T-helper 1 cell treated with Interleukin-12 subunit alpha and Interleukin-12 subunit beta and Interleukin-4 antibody, amounts not matched to agents 30 ng/mL and 1 ng/mL, for 36 hours (primary cell): ENCODE measurements around the gene MS4A13. TPM values are rescaled to one million over a fixed set of nuclear protein-coding genes. Genes with fewer than 3 reads are reported as not detected.
"Not testable (repeated sequence)": the region's sequence is repeated elsewhere in the genome, so short reads cannot be mapped to it uniquely, and the experiment has no call there.

Source experiments
- intact Hi-C: fragments of 100-400 bp; cut with micrococcal nuclease; formaldehyde crosslinking; loops from one replicate; pipeline ENCODE4 v1.15.1; 2024
- total RNA-seq: library from RNA; stranded (reverse); gene quantifications from 2 replicates; pipeline ENCODE4 v1.2.3, GENCODE V29; 2022

MS4A13 gene, protein sequence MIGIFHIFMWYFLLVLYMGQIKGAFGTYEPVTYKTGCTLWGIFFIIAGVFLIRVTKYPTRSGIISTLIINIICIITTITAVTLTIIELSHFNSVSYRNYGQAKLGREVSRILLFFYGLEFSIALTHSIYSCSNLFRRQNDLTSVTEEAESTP
- not detected in 2 replicates for total RNA-seq

DNA sequence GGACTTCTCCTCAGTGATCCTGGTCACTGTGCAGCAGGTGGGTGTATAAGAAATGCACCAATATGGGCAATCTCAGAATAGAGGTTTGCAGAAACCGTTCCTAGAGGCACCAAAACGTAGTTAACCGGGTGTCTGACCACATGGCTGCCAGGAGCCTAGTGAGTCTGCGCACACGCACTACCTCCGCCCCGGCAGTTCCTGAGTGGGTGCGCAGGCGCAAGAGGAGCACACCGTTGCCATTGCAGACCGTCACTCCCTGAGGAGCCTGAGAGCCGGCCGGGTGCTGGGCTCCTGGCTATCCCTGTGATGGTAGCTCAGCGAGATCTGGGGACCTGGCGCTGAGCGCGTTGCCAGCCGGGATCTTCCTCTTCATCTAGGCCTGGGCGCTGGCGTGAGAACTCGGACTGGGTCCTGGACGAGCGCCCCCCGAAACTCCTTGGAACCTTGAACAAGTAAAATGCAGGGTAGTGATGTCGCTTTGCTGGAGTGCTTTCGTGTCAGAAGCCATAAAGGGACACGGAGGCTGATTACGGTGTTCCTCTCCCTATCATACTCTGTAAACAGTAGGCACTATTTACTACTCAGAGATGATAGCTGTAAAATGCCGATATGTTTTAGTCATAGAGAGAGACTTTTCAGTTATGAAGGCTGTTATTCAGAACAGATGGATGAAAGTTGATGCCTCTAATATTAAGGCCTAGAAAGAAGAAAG is at the start of gene MS4A13:
Gene MS4A13 (plus strand): TSS at position 249 of the 712 bp plus-strand sequence. CDS start 2,692 bp downstream, outside the sequence.
- intact Hi-C loops = no loop called here

DNA sequence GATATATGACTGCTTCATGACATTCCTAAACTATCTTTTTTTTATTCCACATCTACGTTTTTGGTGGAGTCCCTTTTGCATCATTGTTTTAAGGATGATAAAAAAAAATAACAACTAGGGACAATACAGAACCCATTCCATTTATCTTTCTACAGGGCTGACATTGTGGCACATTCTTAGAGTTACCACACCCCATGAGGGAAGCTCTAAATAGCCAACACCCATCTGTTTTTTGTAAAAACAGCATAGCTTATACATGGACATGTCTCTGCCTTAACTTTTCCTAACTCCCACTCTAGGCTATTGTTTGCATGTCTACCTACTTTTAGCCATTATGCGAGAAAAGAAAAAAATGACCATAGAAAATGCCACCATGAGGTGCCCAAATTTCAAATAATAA is 46.4 kb upstream of the MS4A13 start:
- intact Hi-C loops = no loop called here

DNA sequence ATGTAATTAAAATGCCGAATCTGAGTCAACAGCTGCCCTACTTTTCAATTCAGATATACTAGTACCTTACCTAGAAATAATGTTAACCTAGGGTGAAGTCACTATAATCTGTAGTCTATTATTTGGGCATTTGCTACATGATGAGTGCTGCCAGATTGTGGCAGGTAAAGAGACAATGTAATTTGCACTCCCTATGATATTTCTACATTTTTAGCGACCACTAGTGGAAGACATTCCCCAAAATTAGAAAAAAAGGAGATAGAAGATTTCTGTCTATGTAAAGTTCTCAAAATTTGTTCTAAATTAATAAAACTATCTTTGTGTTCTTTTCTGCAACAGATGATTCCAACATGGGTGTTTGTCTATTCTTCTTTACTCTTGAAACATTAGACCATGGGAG is 45.5 kb upstream of the MS4A13 start:
- intact Hi-C loops = no loop called here

DNA sequence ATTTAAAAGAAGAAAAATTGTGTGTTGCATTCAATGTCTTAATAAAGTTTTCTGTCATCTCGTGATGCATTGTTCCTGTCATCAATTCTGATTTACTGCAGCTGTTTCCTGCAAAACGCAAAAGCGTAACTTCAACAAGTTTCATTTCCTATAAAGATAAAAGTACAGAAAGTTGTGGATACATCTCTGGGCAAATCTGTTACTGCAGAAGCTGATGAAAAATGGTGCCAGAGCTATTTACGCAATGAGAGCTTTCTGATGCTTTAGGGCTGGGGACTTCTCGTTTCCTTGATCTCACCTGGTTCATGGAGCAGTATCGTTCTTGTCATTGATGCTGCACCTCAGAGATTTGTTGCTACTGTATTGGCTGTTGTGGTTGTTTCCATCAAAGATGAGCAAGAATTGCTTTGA is 38.2 kb upstream of the MS4A13 start:
- intact Hi-C loops = no loop called here

DNA sequence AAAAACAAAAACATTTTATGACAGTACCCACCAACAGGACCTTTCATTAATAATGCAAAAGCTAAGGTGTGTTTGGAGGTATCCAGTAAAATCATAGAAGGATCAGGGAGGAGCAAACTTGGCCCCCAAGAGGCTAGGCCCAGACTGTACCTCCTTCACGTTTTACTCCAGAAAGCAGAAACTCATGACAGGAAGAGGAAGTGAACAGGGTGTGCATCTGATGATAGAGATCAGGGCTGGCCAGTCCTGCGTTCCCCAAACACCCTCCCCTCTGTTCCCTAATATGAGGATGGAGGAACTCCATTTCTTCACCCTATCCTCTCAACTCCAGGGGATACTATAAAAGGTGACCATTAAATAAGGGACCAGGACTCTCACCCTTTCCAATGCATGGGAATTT is 32.8 kb upstream of the MS4A13 start:
- intact Hi-C loops = no loop called here

DNA sequence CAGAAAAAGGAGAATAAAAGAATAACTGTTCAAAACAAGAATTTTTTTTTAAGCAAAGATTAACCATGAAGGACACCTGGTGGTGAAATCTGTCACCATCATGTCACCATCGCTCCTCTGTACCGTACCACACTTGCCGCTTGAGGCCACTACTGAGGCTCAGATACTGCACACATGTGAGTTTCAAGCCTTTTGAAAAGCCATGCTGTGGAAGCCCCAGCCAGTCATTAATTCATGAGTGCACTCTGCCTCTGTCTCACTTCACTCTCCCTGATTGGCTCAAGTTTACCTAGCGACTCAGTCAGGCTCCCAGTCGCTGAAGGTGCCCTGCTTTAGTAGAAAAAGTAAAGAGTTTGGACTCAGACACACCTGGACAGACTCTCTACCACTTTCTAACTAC is 29.2 kb upstream of the MS4A13 start:
- intact Hi-C loops = loop anchor here (1.0 kb wide), 1 partner anchor 123 kb away; no protein-coding TSS in a partner anchor

DNA sequence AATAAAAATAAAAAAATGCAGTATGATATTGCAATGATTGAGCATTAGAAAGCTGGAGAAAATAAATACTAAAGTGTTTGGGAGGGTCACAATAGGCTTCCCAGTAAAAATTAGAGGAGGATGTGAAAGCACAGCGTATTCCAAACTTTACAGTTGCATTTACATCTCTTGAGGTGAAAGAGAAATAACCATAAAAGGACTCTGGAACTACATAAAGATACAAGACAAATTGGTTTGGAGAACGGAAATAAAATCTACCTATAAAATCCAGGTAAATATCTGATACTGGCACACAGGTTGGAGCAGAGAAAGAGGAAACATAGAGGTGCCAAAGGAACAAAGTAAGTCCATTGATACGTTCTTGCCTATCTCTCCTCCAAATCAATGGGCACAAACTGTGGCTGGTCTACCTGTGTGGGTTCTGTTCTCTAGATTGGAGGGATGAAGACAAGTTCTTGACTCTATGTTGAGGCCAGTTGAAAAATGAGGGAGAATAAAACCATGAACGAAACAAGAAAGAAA is 22.6 kb upstream of the MS4A13 start, which contains the start of gene MS4A12:
Gene MS4A12 (plus strand): TSS at position 291 of the 522 bp plus-strand sequence. CDS start 4,541 bp downstream, outside the sequence.
- intact Hi-C loops = no loop called here

DNA sequence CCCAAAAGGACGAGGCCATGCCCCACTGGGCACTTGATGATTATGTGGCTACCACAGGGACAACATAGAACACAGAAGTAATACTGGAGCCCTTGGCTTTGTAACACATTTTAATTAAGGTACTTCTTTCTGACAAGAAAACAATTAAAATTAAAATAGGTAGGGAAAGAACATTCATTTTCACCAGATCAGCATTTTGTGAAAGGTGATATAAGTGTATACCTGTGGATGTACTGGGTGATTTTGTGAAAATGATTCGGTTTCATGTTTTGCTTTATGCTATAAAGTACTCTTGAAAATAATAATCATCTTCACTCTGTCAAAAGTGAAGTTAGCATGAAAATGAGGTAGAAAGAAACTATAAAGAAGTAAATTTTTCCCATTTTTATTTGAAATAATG is 21.7 kb upstream of the MS4A13 start:
- intact Hi-C loops = no loop called here

DNA sequence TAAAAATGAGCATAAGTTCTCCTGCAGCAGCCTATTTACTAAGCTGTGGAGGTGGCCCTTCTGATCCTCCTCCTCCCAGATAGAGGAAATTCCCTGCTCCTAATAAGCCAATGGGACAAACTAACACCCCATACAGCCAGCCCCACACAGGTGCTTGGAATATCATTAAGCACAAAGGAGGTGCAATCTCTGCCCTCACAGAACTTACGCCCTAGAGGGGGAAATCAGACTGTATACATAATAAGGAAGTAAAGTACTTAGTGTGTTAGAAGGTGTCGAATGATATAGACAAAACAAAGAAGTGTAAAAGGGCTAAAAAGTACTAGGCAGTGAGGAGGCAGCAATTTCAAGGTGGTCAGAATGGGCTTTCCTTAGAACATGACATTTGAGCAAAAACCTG is 16.8 kb upstream of the MS4A13 start:
- intact Hi-C loops = no loop called here

DNA sequence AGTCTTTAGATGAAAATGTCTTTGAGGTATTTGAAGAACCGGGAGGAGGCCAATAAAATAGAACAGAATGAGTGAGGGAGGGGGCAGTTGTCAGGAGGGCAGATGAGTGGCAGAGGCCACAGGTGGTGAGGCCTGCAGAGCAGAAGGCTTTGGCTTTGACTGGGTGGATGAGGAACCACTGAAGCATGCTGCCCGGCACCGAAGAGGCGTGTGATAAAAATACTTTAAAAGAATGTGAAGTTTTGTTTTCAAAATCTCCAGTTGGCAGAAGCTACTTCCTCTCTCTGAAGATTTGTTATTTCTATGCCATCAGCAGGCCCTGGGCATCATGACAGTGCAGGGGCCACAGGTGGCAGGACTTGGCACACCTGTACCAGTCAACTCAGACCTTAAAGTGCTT is 16.3 kb upstream of the MS4A13 start:
- intact Hi-C loops = no loop called here

DNA sequence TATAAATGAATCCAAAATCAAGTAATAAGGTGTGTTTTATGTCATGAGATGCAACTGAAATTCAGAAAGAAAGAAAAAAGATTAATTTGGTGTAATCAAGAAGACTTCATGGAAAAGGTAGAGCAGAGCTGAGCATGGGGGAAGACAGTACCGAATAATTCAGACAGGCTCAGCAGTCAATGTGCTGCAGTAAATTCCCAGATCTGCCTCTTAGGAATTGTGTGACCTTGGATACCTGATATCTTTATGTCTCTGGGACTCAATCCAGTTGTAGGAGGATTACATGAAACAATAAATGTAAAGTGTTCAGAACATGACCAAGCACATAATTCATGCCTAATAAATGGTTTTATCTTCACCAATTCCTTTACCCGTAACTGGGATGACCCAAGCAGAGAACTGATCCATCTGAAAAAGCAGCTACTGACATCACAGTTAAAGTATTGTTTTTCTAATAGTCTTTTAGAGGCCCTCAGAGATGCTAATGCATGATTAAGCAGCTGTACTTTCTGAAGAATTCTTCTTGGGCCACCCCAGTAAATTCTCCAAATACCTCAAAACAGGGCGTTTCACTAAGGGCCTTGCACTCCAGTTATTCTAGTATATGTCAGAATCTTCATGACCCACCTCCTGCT is 14.8 kb upstream of the MS4A13 start:
- intact Hi-C loops = no loop called here

DNA sequence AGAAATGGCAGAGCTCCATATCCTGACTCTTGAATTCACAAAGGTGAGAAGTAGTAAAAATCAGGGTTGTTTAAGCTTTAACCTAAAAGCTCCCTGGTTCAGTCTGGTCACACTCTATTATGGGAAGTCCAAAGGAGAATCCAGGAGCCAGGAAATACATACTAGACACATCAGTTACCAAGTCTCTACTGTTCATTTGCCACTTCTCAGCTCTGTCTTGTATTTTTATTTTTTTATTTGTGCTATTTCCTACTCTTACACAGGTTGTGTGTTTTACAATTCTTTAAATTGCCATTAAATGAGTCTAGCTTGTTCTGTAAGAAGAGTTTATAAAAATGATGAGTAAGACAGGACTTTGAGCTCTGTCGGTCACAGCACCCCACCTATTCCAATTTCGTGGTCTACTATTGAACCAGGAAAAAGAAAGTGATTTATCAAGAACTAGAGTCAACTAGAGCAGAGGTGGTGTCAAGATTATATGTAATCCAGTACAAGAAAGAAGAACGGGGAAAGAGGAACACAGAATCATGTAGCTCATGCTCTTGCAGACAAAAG is 12.9 kb upstream of the MS4A13 start:
- intact Hi-C loops = no loop called here

DNA sequence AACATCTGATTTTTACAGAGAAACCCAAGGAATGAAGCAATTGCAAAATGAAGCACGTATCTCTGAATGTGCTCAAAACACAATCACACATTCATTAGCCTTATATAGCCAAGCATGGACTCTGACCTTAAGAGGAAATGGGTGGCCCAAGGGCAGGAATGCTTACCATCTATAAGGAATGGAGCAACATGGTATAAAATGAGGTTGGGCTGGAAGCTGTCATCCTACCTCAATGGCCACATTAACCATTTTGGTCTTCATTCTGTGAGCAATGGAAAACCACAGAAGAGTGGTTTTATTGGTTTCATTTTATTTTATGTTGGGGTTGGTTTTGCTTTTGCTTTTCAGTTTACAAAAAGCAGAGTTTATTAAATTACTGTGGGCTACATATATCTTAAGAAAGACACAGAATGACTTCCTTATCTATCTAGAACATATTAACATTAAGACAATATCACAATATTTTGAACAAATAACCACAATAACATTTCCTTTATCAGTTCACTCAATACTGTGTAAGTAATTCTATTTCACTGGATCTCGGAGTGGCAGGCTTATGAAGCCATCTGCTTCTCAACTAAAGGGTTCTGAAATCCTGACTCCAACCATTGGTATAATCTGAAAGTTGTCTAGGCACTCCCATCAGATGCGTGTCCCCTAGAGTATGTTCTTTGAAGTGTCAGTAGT is 10.8 kb upstream of the MS4A13 start:
- intact Hi-C loops = loop anchor here (2.0 kb wide), 1 partner anchor 58 kb away; no protein-coding TSS in a partner anchor

DNA sequence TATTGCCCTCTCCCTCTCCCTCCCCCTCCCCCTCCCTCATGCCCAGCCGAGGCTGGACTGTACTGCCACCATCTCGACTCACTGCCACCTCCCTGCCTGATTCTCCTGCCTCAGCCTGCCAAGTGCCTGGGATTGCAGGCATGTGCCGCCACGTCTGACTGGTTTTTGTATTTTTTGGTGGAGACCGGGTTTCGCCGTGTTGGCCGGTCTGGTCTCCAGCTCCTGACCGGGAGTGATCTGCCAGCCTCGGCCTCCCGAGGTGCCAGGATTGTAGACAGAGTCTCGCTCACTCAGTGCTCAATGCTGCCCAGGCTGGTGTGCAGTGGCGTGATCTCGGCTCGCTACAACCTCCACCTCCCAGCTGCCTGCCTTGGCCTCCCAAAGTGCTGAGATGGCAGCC is 5.6 kb upstream of the MS4A13 start:
- intact Hi-C loops = not testable (repeated sequence)

DNA sequence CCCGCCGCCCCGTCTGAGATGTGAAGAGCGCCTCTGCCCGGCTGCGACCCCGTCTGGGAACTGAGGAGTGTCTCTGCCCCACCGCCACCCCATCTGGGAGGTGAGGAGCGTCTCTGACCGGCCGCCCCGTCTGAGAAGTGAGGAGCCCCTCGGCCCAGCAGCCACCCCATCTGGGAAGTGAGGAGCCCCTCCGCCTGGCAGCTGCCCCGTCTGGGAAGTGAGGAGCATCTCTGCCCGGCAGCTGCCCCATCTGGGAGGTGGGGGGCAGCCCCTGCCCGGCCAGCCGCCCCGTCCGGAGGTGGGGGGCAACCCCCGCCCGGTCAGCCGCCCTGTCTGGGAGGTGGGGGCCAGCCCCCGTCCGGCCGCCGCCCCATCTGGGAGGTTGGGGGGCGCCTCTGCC is 5.0 kb upstream of the MS4A13 start:
- intact Hi-C loops = not testable (repeated sequence)

DNA sequence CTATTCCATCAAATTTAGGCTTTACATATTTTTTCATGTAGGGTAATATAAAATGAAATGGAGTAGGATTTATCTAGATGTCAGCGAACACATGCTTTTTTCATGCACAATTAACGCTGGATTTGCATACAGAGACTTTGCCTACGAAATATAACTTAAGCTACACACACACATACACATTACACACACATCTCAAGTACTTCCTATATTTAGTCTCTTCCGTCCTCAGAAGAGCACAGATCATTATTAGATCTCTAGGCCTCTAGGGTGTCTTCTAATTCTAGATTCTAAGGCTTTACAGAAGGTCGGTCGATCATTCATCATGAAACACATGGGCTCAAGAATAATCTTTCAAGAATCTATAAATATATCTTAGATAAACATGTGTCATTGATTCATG is 3.8 kb upstream of the MS4A13 start:
- intact Hi-C loops = no loop called here

DNA sequence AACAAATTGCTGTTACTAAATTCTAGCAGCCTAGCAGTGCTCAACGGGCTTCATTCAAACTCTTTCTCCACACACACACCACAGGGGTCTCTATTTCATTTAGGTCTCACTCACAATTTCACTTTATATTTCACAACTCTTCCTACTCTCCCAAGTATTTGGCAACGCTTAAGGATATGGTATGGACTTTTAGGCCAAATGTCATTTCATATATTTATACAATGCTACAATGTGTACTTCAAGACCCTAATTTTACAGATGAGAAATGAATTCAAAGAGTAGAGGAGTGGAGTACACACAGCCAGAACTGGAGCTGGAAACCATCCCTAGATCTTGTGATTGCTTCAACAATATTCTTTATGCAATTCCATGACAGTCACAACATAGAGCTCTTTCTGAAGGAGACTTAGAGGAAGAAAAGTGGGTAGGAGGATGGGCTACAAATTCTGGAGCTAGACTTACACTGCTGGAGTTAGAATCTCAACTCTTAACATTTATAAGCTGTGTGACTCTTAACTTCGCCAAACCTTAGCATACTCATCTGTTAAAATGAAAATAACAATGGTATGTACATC is 2.5 kb upstream of the MS4A13 start:
- intact Hi-C loops = no loop called here

DNA sequence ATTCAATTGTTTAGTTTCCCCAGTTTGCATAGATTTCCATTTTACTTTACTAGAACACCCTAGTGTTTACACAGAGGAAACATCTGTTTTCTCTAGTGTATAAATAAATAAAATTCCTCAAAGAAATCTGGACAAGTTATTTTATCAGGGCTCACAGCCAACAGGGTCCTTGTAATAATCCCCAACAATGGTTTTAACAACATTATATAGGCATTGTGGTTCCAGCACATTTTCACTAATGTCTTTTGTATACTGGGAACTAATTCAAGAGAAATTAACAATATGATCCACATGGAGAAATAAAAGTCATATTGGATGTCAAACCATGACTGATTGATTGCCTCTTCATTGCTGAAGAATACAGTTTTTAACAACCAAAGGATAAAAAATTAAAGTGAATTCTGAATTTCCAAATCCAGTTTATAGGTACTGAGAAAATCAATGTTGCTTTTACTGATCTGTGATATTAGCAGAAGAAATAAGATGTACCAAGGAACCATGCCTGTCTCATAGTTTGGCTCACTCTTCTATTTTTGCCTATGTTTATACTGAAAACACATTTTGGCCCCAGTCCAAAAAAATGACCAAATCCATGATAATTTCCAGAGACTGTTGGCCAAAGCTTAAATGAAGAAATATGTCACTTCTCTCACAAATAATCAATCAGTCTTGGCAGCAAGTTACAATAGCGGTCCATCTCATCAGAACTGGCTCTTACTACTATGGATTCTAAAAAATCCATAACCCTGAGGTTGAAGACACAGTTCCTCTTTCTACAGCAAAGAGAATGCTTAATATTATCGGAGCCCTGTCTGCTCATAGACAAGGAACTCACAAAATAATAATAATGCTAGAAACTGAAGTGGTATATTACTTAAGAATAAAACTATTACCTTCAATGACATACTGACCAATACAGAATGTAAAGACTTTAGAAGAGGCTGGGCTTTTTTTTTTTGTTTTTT is 1.4 kb upstream of the MS4A13 start:
- intact Hi-C loops = no loop called here

DNA sequence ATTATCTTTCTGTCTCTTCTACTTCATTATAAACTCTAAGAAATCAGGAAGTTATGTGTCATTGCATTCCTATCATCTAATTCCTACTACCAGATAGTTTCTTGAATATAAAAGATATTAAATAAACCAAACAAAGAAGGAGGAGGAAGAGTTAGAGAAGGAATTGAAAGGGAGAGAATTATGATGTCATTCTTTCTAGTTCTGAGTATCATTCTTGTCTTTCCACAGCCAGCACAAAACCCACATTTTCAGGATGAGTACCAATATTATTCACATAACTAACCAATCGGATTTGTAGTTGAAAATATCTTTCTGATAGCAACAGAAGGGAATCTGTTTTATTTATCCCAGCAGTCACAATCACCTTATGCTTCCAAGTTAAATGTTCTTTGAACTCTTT is 13.3 kb downstream of the MS4A13 start:
- intact Hi-C loops = no loop called here

DNA sequence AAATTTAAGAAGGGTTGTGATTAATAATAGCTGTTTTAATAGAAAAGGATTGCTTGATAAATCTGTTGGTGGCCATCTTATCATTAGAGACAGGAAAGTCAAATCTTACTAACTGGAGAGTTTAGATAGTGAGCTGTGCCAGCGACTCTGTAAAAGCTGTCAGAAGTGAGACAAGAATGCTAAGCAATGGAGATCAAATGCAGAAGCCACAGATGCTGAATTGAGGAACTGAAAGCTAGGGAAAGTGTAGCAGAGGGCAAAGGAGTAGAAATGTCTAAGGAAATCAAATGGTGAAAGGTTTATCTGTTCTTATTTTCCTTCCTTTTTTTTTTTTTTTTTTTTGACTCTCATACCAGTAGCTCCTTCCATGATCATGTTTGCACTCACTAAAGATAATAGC is 13.7 kb downstream of the MS4A13 start:
- intact Hi-C loops = no loop called here
